GM12872 (cell line): ENCODE measurements around the gene IGFBP2.

Source experiments
- TF ChIP-seq, protein P1 (sequence below): IDR thresholded peaks from 3 replicates; pipeline ENCODE4 v1.5.1; 2011; ENCODE audit warnings: low read depth, mild to moderate bottlenecking, low read length, moderate library complexity; ENCODE audit not compliant: insufficient read depth

IGFBP2 gene

GRCh38 chr2:216636551-216637450 lies 3.6 kb downstream of the IGFBP2 start:
- TF ChIP-seq, protein P1, sequence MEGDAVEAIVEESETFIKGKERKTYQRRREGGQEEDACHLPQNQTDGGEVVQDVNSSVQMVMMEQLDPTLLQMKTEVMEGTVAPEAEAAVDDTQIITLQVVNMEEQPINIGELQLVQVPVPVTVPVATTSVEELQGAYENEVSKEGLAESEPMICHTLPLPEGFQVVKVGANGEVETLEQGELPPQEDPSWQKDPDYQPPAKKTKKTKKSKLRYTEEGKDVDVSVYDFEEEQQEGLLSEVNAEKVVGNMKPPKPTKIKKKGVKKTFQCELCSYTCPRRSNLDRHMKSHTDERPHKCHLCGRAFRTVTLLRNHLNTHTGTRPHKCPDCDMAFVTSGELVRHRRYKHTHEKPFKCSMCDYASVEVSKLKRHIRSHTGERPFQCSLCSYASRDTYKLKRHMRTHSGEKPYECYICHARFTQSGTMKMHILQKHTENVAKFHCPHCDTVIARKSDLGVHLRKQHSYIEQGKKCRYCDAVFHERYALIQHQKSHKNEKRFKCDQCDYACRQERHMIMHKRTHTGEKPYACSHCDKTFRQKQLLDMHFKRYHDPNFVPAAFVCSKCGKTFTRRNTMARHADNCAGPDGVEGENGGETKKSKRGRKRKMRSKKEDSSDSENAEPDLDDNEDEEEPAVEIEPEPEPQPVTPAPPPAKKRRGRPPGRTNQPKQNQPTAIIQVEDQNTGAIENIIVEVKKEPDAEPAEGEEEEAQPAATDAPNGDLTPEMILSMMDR, result no peak

GRCh38 chr2:216637472-216637871 lies 4.3 kb downstream of the IGFBP2 start:
- TF ChIP-seq, protein P1, result no peak

DNA sequence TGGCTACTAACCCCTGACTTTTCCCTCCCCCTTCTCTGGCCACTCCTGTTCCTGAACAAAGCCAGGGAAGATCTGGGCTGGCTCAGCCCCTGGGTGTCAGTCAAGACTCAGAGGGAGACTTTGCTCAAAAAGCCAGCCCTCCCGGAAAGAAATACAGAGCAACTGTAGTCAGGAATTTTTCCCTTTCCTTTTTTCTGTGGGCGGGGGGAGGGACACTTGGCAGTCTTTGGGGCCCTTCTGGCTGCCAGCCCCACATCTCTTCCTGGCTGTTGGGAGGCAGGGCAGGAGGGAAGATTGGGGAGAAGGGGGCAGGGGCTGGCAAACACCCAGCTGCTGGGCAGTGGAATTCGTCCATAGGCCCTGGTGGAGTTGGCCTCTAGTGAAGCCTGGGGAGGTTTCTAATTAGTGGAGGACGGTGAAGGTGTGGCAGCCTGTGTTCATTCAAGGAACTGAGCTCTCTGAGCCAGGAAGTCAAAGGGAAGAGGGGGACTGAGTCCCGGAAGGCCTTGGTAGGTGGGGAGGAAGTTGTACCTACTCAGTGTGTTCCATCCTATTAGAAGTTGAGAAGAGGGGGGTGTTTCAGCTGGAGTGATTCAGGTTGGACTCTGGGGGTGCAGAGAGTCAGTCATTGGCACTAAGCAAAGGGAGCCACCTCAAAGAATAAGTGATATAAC lies 10.9 kb downstream of the IGFBP2 start:
- TF ChIP-seq, protein P1, result no peak

DNA sequence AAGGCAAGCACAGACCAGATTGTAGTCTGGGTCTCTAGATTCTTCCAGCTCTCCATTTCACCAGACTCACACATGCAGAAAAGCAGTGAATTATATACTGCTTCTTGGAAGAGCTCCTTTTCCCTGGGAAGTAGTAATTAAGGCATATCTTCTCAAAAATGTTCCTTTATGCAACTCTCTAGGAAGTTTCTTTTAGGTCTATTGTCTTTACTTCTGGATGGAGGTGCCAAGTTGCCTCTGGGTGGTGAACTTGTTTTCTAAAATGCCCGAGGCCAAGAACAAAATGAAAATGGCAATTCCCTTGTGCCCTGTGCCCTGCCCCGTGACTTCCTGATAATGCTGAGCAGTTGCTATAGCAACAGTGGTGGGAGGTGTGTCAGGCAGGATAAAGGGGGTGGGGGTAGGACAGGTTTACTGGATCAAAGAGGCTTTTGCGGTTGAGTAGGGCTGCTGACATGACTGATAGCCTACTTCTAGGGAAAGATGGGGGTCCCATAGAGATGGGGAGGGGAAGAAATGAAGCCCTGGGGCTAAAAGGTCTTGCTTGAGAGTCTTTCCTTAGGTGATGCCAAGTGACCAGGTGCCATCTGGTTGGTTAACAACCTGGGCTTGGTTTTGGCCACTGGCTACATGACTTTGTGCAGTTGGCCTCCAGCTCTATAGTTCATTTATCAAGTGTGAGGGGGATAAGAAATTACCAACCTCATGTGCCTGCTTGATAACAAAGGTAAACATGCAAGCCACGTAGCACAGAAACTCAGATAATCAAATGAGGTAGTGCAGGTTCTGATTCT lies 11.8 kb downstream of the IGFBP2 start:
- TF ChIP-seq, protein P1, result no peak

DNA sequence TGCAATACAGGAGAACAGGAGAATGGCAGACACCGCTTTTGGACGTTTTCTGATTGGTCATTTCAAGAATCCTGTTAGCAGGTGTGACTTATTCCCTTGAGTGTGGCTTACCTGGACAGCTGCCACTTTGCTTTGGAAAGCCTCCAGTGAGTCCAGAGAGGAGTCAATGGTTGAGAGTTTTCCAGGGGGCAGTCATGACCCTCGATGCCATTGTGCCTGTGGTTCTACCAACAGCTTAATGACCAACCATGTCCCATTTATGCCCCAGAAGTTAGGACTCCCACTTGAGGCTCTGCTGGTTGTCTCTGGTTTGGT lies 12.4 kb downstream of the IGFBP2 start:
- TF ChIP-seq, protein P1, result no peak

DNA sequence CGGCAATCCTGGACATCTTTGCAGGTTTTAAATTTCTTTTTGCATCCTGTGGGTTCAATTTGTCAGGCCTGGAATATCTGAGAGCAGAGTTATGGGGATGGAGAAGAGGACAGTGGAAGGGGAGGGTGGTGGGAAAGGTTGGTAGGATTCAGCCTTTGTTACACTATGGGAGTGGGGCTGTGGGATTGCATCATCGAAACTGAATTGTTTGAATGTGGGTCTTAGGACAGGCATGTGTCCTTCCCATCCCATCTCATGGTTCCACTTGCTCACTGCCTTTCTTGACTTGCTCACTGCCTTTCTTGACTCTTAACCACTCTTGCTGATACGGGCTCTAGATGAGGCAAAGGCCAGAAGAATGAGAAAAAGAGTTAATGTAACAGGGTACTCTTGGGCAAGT lies 12.9 kb downstream of the IGFBP2 start:
- TF ChIP-seq, protein P1, result no peak

- TF ChIP-seq, protein P1, result no peak
Observed at GRCh38 chr2:216648105-216648504, 14.9 kb downstream of the IGFBP2 start.
